B cell (primary cell): Measurements from ENCODE around the gene SPP1.
"Not testable (repeated sequence)": the region's sequence is repeated elsewhere in the genome, so short reads cannot be mapped to it uniquely, and the experiment has no call there.

ENCODE experiments used
- CTCF ChIP-seq: fragments of 200-600 bp; IDR thresholded peaks from one replicate; pipeline ENCODE4 v1.8.0; 2022; ENCODE audit warnings: antibody characterized with exemption, mild to moderate bottlenecking
- EZH2 ChIP-seq: IDR thresholded peaks from 2 replicates; pipeline ENCODE4 v1.6.1; 2012; ENCODE audit warnings: borderline replicate concordance, low read depth, mild to moderate bottlenecking, moderate library complexity, low read length; ENCODE audit not compliant: insufficient read depth, poor library complexity, severe bottlenecking

DNA sequence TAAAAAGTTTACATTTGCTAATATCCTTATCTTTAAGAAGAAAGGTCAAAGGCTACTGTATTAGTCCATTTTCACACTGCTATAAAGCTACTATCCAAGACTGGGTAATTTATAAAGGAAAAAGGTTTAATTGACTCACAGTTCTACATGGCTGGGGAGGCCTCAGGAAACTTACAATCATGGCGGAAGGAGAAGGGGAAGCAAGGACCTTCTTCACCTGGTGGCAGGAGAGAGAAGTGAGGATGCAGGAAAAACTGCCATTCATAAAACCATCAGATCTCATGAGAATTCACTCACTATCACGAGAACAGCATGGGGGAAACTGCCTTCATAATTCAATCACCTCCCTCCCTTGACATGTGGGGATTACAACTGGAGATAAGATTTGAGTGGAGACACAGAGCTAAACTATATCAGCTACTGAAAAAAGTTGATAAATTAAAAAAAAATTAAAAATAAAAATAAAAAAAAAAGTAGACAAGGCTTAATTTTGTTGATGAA, 23.7 kb downstream of the SPP1 start:
- TF ChIP-seq CTCF, EZH2: not testable (repeated sequence)
